Hepatocyte (in vitro differentiated cells): ENCODE data around the gene GPR18. TPM values are rescaled to one million over a fixed set of nuclear protein-coding genes. Genes with fewer than 3 reads are reported as not detected.

ENCODE experiments used
- DNase-seq: peaks from one replicate; pipeline ENCODE4 v3.0.0-alpha.2; 2016; ENCODE audit warnings: low spot score
- H2AFZ ChIP-seq: fragments of 200-600 bp; sonication (generic); 2 replicates; pipeline ENCODE4 v1.6.0; 2016; ENCODE audit warnings: antibody characterized with exemption, mild to moderate bottlenecking
- H3K27ac ChIP-seq: fragments of 200-600 bp; sonication (generic); 2 replicates; pipeline ENCODE4 v1.5.1; 2016; ENCODE audit warnings: mild to moderate bottlenecking
- H3K27me3 ChIP-seq: fragments of 200-600 bp; sonication (generic); 2 replicates; pipeline ENCODE4 v1.6.1; 2016
- H3K36me3 ChIP-seq: fragments of 200-600 bp; sonication (generic); replicated peaks from 2 replicates; pipeline ENCODE4 v1.5.1; 2016; ENCODE audit warnings: low read depth; ENCODE audit not compliant: insufficient read depth
- H3K4me1 ChIP-seq: fragments of 200-600 bp; sonication (generic); 2 replicates; pipeline ENCODE4 v1.5.1; 2016; ENCODE audit warnings: mild to moderate bottlenecking, moderate library complexity; ENCODE audit not compliant: insufficient read depth
- H3K4me2 ChIP-seq: fragments of 200-600 bp; sonication (generic); 2 replicates; pipeline ENCODE4 v1.6.0; 2016
- H3K4me3 ChIP-seq: fragments of 200-600 bp; sonication (generic); 2 replicates; pipeline ENCODE4 v1.5.1; 2016; ENCODE audit warnings: mild to moderate bottlenecking
- H3K79me2 ChIP-seq: fragments of 200-600 bp; sonication (generic); 2 replicates; pipeline ENCODE4 v1.6.0; 2017; ENCODE audit warnings: mild to moderate bottlenecking
- H3K9me2 ChIP-seq: fragments of 200-600 bp; sonication (generic); replicated peaks from 2 replicates; pipeline ENCODE4 v1.6.0; 2017; ENCODE audit warnings: mild to moderate bottlenecking; ENCODE audit not compliant: insufficient read depth
- H3K9me3 ChIP-seq: fragments of 200-600 bp; sonication (generic); 2 replicates; pipeline ENCODE4 v1.5.1; 2016; ENCODE audit warnings: low read depth, mild to moderate bottlenecking
- H4K20me1 ChIP-seq: fragments of 200-600 bp; sonication (generic); 2 replicates; pipeline ENCODE4 v1.6.0; 2016; ENCODE audit warnings: mild to moderate bottlenecking; ENCODE audit not compliant: insufficient read depth, poor library complexity, severe bottlenecking
- EZH2 ChIP-seq: fragments of 200-600 bp; sonication (generic); IDR thresholded peaks from 2 replicates; pipeline ENCODE4 v1.6.1; 2016; ENCODE audit warnings: antibody characterized with exemption, mild to moderate bottlenecking, borderline replicate concordance
- EZH2phosphoT487 ChIP-seq: fragments of 200-600 bp; sonication (generic); IDR thresholded peaks from one replicate; pipeline ENCODE4 v1.6.1; 2018; ENCODE audit warnings: antibody characterized with exemption, mild to moderate bottlenecking, low read depth, moderate library complexity; ENCODE audit not compliant: unreplicated experiment, severe bottlenecking
- WGBS: methylation state at CpG from one replicate; pipeline ENCODE4 v1.1.6; 2016; ENCODE audit warnings: low lambda C conversion rate; ENCODE audit errors: missing lambda C conversion rate; 5-methylcytosine and 5-hydroxymethylcytosine counted together
- polyA plus RNA-seq: library from polyadenylated mRNA; unstranded; fragments of >200 nt; fragmentation: Nextera tagmentation; extraction: Ambion mirVana; gene quantifications from 2 replicates; pipeline ENCODE4 v1.2.1, GENCODE V29; 2016
- total RNA-seq: library from RNA; depleted of rRNA; stranded (reverse); fragments of >200 nt; gene quantifications from 2 replicates; pipeline ENCODE4 v1.2.3, GENCODE V29; 2014
- TF ChIP-seq, protein P1 (sequence below): fragments of 200-600 bp; sonication (generic); IDR thresholded peaks from 2 replicates; pipeline ENCODE4 v1.5.1; 2016; ENCODE audit warnings: antibody characterized with exemption, mild to moderate bottlenecking; ENCODE audit not compliant: poor library complexity

GPR18 gene
- total and polyA plus RNA-seq, 2 experiments from 2014 or later = not detected

DNA sequence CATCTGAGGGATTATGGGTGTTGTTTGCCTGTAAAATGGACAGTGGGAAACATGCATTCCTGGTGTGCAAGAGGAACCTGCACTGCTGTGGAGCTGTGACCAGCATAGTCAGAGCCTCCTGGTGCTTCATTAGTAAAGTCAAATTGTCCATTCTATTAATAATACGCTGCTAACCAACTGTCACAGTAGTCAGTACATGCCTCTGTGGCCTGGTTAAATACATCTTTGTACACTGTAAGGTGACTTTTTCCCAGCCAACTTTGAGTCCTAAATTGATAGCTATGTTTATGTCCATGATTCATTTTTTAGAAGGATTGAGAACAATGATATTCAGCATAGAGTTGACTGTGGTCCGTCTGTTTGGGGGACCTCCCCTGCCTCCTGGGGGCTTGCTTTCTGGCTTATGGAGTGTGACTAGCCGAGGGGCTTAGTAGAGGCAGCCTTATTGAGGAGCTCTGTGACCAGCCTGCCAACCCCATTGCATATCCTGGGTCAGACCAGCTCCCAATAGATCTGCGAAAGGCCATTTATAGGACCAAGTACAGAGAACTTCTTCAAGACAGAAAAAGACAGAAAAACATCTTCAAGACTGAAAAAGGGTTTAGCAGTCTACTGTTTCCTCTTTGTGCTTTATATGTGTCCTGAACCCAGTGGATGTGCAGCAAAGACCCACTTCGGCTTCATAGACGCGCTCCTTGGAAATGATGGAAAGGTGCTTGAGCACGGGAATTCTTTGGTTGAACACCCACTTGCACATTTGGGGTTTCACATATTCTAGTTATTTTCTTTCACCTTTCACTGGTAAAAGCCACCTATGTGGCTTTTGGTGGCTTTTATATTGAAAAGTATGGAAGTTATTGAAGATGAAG lies 44.7 kb upstream of the GPR18 start:
- no peak overlapping the region for H3K4me3 ChIP-seq
- H3K4me1 ChIP-seq = peaks cover 13% of the 10 kb centered on the region
- DNase-seq = no peak
- TF ChIP-seq EZH2phosphoT487 (no peak), EZH2 (no peak)
- TF ChIP-seq, protein P1, sequence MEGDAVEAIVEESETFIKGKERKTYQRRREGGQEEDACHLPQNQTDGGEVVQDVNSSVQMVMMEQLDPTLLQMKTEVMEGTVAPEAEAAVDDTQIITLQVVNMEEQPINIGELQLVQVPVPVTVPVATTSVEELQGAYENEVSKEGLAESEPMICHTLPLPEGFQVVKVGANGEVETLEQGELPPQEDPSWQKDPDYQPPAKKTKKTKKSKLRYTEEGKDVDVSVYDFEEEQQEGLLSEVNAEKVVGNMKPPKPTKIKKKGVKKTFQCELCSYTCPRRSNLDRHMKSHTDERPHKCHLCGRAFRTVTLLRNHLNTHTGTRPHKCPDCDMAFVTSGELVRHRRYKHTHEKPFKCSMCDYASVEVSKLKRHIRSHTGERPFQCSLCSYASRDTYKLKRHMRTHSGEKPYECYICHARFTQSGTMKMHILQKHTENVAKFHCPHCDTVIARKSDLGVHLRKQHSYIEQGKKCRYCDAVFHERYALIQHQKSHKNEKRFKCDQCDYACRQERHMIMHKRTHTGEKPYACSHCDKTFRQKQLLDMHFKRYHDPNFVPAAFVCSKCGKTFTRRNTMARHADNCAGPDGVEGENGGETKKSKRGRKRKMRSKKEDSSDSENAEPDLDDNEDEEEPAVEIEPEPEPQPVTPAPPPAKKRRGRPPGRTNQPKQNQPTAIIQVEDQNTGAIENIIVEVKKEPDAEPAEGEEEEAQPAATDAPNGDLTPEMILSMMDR = no peak
- no peaks in the 10 kb centered on the region for H3K9me2 ChIP-seq
- H4K20me1 ChIP-seq = no peaks in the 10 kb centered on the region
- no peak overlapping the region for H3K4me2 ChIP-seq
- H3K79me2 ChIP-seq = no peaks in the 10 kb centered on the region
- WGBS = 98% methylated on average over 8 of the region's 8 CpGs
- H3K9me3 ChIP-seq = no peaks in the 10 kb centered on the region
- H3K27ac ChIP-seq = no peak overlapping the region
- no peaks in the 10 kb centered on the region for H3K36me3 ChIP-seq
- H3K27me3 ChIP-seq = no peaks in the 10 kb centered on the region
- no peak overlapping the region for H2AFZ ChIP-seq

DNA sequence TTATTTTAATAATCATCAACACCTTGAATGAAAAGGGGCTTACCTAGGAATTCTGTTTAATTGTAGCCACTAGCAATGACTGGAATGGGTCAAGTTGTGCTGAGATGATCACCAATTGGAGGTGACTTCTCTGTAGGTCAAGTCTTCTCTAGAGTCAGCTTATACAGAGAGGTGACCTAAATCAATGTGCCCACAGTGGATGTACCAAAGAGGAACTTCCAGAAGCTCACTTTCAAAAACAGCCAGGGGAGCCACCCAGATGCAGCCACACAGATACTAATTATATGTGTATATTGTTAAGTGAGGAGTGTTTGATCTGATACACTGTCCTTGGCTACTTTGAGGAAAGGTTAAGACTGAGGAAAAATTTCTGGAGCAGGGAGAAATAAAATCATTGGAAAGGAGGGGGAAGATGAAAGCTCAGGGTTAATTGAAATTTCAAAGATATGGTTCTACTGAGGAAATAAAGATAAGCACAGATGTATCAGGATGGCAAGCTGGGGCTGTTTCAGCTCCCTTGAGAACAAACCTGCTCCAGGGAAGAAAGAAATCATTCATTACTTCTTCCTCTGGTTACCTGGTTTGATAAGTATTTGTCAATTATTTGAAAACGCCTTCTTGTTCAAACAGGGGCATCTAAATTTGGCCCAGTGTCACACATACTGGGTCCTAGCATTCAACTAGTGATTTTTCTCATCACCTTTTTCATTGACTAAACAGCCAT lies 43.9 kb upstream of the GPR18 start:
- Histone ChIP-seq H3K27me3 (no peaks in the 10 kb centered on the region), H3K9me2 (no peaks in the 10 kb centered on the region), H3K4me2 (no peak overlapping the region), H3K27ac (no peak overlapping the region), H2AFZ (no peak overlapping the region), H3K4me3 (no peak overlapping the region), H4K20me1 (no peaks in the 10 kb centered on the region), H3K36me3 (no peaks in the 10 kb centered on the region), H3K79me2 (no peaks in the 10 kb centered on the region), H3K4me1 (peaks cover 7% of the 10 kb centered on the region), H3K9me3 (no peaks in the 10 kb centered on the region)
- no peak for TF ChIP-seq EZH2
- TF ChIP-seq, protein P1 = no peak
- TF ChIP-seq EZH2phosphoT487 = no peak
- 95% methylated on average over 1 of the region's 1 CpG for WGBS
- DNase-seq = no peak

DNA sequence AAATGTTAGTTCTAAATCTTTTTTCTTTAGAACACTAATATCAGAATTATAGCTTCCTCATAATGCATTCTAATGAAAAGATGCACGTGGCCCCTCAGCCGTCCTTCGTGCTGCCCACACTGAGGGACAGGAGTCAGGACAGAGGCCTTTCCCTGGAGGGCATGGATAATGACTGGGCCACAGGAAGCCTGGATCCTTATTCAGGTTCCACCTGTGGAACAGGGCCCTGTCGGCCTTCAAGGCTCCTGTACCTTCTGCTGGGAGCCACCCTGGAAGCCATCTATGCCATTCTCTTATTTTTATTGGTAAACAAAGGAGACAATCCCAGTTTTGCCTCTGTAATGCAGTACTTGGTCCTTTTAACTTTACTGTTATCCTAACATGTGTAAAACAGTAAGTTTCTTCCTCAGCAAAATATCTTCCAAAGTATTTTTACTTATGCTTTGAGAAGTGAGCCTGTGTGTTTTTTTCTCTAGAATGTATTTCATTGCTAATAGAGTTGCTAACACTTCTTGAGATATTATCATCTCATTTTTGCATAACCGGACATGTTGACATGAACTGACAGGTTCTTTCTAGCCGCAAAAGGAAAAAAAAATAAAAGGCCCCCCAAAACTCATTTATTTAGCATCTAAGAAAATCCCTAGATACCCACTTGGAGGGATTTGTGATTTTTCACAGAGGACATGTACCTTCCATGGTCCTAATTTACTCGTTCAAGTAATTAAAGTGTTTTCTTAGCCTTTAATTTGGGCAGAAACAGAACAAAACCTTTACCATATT lies 43.1 kb upstream of the GPR18 start:
- Histone ChIP-seq H3K9me3 (no peaks in the 10 kb centered on the region), H3K27ac (no peak overlapping the region), H3K36me3 (no peaks in the 10 kb centered on the region), H3K4me1 (no peaks in the 10 kb centered on the region), H3K27me3 (no peaks in the 10 kb centered on the region), H3K4me3 (no peak overlapping the region), H3K4me2 (no peak overlapping the region), H3K79me2 (no peaks in the 10 kb centered on the region), H3K9me2 (no peaks in the 10 kb centered on the region), H2AFZ (no peak overlapping the region), H4K20me1 (no peaks in the 10 kb centered on the region)
- 90% methylated on average over 7 of the region's 7 CpGs for WGBS
- no peak for DNase-seq
- TF ChIP-seq EZH2 (no peak), EZH2phosphoT487 (no peak)
- TF ChIP-seq, protein P1 = no peak
